Endodermal cell (in vitro differentiated cells): ENCODE measurements around the gene BRI3. TPM values are rescaled to one million over a fixed set of nuclear protein-coding genes. Genes with fewer than 3 reads are reported as not detected.

Source experiments
- DNase-seq: peaks from one replicate; pipeline ENCODE4 v3.0.0-alpha.2; 2017
- H3K27ac ChIP-seq: 2 replicates; pipeline ENCODE4 v1.5.1; 2013; ENCODE audit warnings: mild to moderate bottlenecking, low read depth, low read length, moderate library complexity
- H3K27me3 ChIP-seq: 2 replicates; pipeline ENCODE4 v1.6.1; 2013; ENCODE audit warnings: mild to moderate bottlenecking, low read length, moderate library complexity; ENCODE audit not compliant: insufficient read depth, control insufficient read depth, poor library complexity, severe bottlenecking
- H3K36me3 ChIP-seq: 2 replicates; pipeline ENCODE4 v1.7.0; 2013; ENCODE audit warnings: mild to moderate bottlenecking, low read length, moderate library complexity; ENCODE audit not compliant: control insufficient read depth, insufficient read depth
- H3K4me1 ChIP-seq: one replicate; pipeline ENCODE4 v1.7.0; 2013; ENCODE audit warnings: low read length; ENCODE audit not compliant: control insufficient read depth, insufficient read depth
- H3K4me3 ChIP-seq: 2 replicates; pipeline ENCODE4 v1.5.1; 2013; ENCODE audit warnings: mild to moderate bottlenecking, low read length, moderate library complexity
- H3K9ac ChIP-seq: 2 replicates; pipeline ENCODE4 v1.6.1; 2013; ENCODE audit warnings: mild to moderate bottlenecking, low read length, moderate library complexity; ENCODE audit not compliant: poor library complexity, severe bottlenecking; ENCODE audit errors: extremely low read depth
- H3K9me3 ChIP-seq: 2 replicates; pipeline ENCODE4 v1.6.1; 2013; ENCODE audit warnings: mild to moderate bottlenecking, low read length, moderate library complexity; ENCODE audit not compliant: control insufficient read depth
- H3K27ac Mint-ChIP-seq: 2 replicates; pipeline ENCODE4 v1.8.0; 2020; ENCODE audit warnings: mixed read lengths
- H3K27me3 Mint-ChIP-seq: 2 replicates; pipeline ENCODE4 v1.8.0; 2021; ENCODE audit warnings: mild to moderate bottlenecking, mixed read lengths; ENCODE audit not compliant: insufficient read depth
- H3K36me3 Mint-ChIP-seq: 2 replicates; pipeline ENCODE4 v1.8.0; 2020; ENCODE audit warnings: low read depth, mixed read lengths
- H3K4me1 Mint-ChIP-seq: 2 replicates; pipeline ENCODE4 v1.8.0; 2020; ENCODE audit warnings: mixed read lengths
- H3K4me3 Mint-ChIP-seq: 2 replicates; pipeline ENCODE4 v1.8.0; 2020; ENCODE audit warnings: mild to moderate bottlenecking, moderate library complexity, mixed read lengths
- H3K9me3 Mint-ChIP-seq: 2 replicates; pipeline ENCODE4 v1.8.0; 2020; ENCODE audit warnings: mild to moderate bottlenecking, mixed read lengths
- CTCF ChIP-seq: fragments of 200-600 bp; sonication (generic); conservative IDR thresholded peaks from 2 replicates; pipeline ENCODE4 v1.5.0; 2021; ENCODE audit warnings: antibody characterized with exemption, mild to moderate bottlenecking
- WGBS, 2 experiments: methylation state at CpG; one replicate each; pipeline versions ENCODE4 v1.1.5 to v1.1.7; 2013; ENCODE audit warnings: missing lambda C conversion rate in 2 of 2, mixed read lengths in 1 of 2; ENCODE audit not compliant: insufficient coverage in 1 of 2, insufficient read length in 1 of 2; 5-methylcytosine and 5-hydroxymethylcytosine counted together
- total RNA-seq, 2 donors: library from RNA; stranded (reverse); fragmentation: NEBNext Ultra II Directional in 1 of 2; extraction: Animal tissue kit (Norgen Biotek cat#: 25700) in 1 of 2; gene quantifications; 2 replicates in 1 of 2; 3 replicates in 1 of 2; pipeline ENCODE4 v1.2.1, GENCODE V29; 2021

Gene BRI3
- total RNA-seq, 2 donors from 2014 or later, result 130 to 152 TPM

GRCh38 chr7:98285157-98286092 is 3.9 kb downstream of the BRI3 start:
- Histone ChIP-seq H3K36me3 (peaks cover 17% of the 10 kb centered on the region), H3K9me3 (no peaks in the 10 kb centered on the region), H3K4me1 (no peaks in the 10 kb centered on the region), H3K27ac (no peak overlapping the region), H3K9ac (no peak overlapping the region), H3K27me3 (no peaks in the 10 kb centered on the region), H3K4me3 (no peak overlapping the region)
- H3K27me3 Mint-ChIP-seq, result no peaks in the 10 kb centered on the region
- no peaks in the 10 kb centered on the region for H3K9me3 Mint-ChIP-seq
- 89% methylated on average over 11 to 21 of the region's 21 CpGs for WGBS, 2 experiments
- no peak for TF ChIP-seq CTCF
- no peak overlapping the region for H3K4me3 Mint-ChIP-seq
- no peak overlapping the region for H3K27ac Mint-ChIP-seq
- H3K4me1 Mint-ChIP-seq, result peaks cover 25% of the 10 kb centered on the region
- no peak for DNase-seq
- H3K36me3 Mint-ChIP-seq, result peaks cover 12% of the 10 kb centered on the region

- no peak overlapping the region for H3K27ac Mint-ChIP-seq
- Histone ChIP-seq H3K36me3 (peaks cover 17% of the 10 kb centered on the region), H3K4me3 (no peak overlapping the region)
These were observed 4.6 kb downstream of the BRI3 start for GRCh38 chr7:98286093-98286539.

More at GRCh38 chr7:98286093-98286539, 4.6 kb downstream of the BRI3 start:
- no peaks in the 10 kb centered on the region for H3K9me3 ChIP-seq
- H3K27me3 ChIP-seq, result no peaks in the 10 kb centered on the region
- Mint-ChIP-seq H3K9me3 (no peaks in the 10 kb centered on the region), H3K27me3 (no peaks in the 10 kb centered on the region), H3K4me3 (no peak overlapping the region), H3K4me1 (peaks cover 25% of the 10 kb centered on the region), H3K36me3 (peaks cover 15% of the 10 kb centered on the region)
- H3K9ac ChIP-seq, result no peak overlapping the region
- 82 to 90% methylated on average over 5 to 14 of the region's 14 CpGs for WGBS, 2 experiments
- H3K27ac ChIP-seq, result no peak overlapping the region
- no peak for DNase-seq
- TF ChIP-seq CTCF, result no peak
- H3K4me1 ChIP-seq, result no peaks in the 10 kb centered on the region
